Muscle of arm (tissue), 12 donors: ENCODE results near the gene AGPAT1. TPM values are rescaled to one million over a fixed set of nuclear protein-coding genes. Genes with fewer than 3 reads are reported as not detected.
"Not testable (repeated sequence)": the region's sequence is repeated elsewhere in the genome, so short reads cannot be mapped to it uniquely, and the experiment has no call there.

Source experiments
- DNase-seq: peaks from one replicate; pipeline ENCODE4 v3.0.0-alpha.2; 2013
- polyA plus RNA-seq, 12 donors: library from polyadenylated mRNA; unstranded; fragments of 120-200 nt; gene quantifications; one replicate each; pipeline ENCODE4 v1.2.1, GENCODE V29; 2013; ENCODE audit not compliant: insufficient read length in 12 of 12

Gene AGPAT1
- polyA plus RNA-seq, 12 donors, result 49.5 to 72.1 (median 60.7) TPM; not detected in 1

DNA sequence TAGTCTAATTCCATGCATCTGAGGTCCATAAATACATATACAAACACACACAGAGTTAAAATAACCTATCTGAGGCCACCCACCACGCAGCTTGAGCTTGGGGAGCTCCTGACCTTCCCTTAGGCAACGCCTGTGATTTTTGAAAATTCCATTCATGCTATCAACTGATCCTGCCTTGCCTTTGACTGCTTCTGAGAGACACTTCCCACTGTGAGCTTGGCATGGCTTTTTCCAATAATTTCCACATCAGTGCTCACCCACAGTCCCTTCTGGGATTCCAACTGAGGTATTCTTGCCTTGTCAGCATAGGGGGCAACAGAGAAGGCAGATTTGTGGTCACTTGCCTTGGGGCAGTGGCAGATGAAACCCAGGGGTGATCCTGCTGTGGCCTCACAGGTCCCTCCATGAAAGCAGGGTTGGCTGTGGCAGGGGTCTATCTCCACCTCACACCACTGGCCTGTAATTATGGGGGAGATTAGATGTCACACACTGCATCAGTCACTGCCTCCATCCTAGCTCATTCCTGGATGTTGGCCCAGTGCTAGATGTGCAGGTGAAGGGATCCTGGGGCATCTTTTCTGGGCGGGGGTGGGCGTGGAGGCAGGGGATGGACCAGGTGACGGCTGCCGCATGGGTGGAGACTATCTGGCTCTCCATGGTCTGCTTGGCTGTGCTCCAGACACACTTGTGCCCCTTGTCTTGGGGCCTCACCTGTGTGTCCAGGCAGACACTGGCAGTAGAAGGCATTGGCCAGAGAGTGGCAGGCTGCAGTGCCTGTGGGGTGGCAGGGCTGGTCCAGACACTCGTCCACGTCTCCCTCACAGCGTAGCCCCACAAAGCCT is 27.8 kb upstream of the AGPAT1 start:
- DNase-seq, result no peak

DNA sequence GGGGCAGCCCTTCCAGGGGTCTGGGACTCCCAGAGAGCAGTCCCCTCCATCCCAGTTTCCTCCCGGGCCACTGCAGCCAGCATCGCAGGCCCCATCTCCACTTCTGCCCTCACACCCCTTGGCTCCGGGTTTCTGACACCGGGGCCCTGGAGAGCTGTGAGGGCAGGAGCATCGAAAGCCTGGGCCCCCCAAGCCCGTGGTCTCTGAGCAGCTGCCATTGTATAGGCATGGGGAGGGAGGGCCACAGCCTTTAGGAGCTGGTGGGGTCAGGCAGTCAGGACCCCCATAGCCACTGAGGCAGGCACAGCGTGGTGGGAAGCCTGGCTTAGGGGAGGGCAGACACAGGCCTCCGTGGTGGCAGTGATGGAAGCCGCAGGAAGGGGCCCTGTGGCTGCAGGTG is 26.3 kb upstream of the AGPAT1 start:
- no peak for DNase-seq

DNA sequence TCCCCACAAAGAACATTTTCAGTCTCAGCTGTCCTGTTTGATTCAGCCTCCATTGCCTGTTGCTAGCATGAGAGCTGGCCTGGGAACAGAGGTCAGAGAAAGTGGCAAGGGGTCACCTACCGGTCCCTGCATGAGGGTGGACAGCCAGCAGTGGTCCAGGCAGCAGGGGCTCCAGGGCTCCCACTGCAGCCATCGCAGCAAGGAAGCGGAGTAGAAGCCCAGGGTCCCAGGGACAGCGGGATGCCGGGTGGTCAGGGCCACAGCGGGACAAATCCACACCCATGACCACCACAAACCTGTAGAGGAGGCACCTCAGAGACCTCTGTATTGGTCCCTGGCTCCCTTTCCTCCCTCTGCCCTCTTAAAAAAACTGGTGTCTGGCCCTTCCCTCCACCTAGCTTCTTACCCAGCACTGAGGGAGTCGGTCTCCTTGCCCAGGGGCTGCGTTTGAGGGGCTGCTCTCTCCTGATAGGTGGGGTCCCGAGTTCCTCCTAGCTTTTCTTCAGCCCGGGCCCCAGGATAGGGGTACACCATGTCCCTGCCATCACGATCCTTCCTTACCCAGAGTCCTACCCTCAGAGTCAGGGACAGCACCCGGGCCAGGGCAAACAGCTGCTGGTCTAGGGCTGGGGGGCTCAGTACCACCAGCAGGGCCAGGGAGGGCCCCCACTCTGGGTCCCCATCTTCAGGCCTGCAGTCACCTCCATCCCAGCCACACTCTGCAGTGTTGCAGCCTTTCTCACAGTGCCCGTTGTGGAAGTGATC is 25.0 kb upstream of the AGPAT1 start:
- DNase-seq, result no peak

DNA sequence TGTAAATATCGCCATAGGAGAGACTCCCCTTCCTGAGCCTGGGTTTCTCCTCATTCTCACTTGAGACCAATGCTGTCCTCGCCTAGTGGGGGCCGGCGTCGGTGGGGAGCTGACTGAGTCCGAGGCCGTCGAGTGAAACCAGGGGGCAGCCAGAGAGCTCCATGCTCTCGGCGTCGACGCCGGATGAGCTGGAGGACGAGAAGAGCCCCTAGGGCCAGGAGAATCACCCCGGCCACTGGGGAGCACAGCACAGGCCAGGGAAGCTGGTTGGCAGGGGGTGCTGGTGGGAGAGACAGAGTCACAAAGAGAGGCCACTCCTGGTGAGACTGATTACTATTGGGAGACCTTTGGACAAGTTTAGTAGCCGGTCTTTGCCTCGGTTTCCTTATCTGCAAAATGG is 23.0 kb upstream of the AGPAT1 start:
- DNase-seq, result no peak

DNA sequence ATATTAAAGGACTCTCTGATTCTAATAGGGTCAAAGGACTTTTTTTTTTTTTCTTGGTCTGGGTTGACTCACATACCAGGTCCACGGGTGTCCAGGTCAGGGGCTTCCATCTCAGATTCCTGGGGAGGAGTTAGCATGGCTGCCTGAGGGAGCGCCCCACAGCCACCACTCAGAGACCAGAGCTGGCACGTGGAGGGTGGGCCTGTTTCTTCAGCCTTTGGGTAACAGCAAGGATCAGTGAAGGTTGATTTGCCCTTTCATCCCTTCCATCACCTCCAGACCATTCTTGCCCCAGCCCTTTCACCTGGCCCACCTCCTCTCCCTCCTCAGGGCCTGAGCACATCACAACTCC is 22.4 kb upstream of the AGPAT1 start:
- no peak for DNase-seq

DNA sequence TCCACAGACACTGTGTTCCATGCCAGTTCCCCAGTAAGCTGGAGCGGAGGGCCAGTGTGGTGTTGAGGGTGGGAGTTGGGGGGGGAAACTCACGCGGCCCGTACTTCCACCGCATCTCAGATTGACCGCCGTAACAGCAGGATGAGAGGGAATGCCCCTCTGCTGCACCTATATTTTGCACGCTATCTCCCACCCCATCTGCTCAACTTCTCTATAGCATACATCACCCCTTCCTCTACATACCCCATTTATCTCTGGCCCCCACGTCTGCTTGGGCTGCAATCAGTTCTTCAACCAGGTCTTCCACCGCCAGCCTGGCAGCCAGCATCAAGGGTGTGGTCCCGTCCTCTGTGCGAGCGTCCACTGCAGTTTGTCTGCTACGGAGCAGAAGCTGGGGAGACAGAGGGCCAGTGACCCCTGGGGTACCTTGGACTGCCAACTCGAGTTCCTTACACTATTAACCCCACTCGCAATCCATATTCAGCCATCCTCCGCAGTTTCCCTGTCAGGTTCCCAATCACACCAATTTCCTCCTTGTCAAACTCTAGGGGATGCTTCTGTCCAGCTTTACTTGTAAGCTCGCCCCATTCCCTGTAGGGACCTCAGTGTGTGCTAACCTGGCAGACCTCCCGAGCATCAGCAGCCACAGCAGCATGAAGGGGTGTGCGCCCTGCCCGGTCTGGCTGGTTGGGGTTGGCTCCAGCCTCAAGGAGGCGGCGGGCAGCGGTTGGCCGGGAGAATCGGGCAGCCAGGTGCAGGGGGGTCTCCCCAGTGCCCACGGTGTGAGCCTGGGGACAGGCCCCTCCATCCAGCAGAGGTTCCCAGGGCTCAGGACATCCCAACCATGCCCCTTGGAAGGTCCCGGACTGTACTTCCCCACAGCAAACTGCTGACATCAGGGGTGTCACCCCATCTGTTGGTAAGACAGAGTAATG is 21.1 kb upstream of the AGPAT1 start:
- DNase-seq, result no peak

DNA sequence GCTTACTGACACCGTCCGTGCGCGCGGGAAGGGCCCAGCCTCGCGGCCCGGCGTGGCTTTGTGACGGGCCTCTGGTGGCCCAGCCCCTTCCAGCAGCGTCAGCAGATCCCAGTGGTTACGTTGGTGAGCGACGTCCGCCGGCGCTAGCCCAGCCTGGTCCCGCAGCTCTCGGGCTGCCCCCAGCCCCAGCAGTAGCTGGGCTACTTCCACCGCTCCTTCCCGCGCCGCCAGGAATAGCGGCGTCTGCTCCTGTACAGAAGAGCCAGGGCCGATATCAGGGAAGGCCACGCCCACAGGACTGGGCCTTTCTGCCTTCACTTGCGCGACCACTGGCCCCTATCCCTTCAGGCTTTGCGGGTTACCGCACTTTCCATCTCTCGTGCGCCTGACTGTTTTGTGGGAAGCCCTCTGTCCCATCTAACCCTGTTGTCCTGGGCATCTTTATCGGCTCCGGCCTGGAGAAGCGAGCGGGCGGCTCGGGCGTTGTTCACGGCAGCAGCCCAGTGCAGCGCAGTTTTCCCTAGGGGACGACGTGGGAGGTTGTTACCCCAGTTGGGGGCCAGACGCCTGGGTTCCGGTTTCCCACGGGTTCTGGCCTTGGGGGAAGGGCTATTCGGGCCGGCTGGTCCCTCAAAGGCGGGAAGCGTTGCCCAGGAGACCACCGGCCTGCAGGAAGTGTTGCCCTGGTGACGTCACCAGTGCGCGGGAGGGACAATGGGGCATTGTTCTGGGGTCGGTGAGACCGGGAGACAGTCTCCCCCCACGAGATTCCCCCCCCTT is 20.2 kb upstream of the AGPAT1 start:
- peak; percentile 90 for DNase-seq

DNA sequence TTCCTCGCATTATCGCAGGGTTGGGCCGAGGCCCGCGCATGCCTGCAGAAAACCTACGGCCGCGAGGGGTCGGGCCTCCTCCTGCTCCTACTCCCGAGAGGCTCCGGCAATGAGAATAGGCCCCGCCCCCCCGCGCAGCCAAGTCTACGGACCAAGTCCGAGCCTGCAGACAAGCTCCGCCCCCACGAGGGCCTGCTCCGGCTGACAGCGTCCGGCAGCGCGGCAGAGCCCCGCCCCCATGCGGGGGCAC is 19.7 kb upstream of the AGPAT1 start:
- peak; percentile 100 for DNase-seq

DNA sequence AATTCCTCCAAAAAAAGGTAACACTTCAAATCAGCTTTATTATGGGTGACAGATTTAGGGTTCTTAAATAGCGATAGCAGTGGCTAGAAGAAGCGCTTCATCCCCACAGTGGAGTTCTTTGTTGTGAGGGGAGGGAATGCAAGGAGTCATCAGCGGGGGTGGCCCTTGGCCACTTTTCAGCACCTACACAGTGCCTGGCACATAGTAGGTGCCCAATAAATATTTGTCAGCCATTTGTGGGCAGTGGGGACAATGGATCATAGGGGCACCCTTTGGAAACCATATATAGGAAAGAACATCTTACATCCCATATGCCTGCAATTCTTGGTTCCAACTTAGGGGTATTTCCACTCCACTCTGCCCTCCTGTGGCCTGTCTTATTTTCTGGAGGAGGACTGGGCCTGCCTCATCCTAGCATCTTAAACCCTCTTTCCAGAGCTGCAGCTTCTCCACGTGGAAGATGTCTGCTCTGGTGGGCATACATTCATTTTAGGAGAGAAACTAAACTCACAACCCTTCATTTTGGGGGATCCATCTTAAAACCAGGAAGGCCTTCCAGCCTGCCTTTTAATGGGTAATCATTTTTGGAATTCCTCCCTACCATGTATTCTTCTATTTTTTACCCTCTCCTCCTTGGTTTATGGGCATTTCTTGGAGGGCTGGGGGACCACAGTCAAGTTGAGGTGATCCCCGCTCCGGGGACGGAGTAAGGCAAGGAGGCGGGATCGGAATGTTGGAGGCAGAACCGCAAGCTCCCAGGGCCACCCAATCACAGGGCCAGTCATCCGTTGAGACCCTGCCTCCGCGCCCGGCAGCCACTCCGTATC is 19.2 kb upstream of the AGPAT1 start:
- no peak for DNase-seq

DNA sequence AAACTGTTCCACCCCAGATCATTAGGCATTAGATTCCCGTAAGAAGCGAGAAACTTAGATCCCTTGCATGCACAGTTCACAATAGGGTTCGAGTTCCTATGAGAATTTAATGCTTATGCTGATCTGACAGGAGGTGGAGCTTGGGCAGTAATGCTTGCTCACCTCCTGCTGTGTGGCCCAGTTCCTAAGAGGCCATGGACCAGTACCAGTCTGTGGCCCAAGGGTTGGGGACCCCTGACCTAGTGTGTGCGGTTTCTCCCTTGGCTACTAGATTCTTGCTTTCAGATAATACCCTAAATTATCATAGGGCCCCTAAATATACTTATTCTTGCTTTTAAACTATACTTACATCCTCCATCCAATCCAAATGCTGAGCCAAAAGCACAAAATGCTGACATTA is 18.5 kb upstream of the AGPAT1 start:
- no peak for DNase-seq

DNA sequence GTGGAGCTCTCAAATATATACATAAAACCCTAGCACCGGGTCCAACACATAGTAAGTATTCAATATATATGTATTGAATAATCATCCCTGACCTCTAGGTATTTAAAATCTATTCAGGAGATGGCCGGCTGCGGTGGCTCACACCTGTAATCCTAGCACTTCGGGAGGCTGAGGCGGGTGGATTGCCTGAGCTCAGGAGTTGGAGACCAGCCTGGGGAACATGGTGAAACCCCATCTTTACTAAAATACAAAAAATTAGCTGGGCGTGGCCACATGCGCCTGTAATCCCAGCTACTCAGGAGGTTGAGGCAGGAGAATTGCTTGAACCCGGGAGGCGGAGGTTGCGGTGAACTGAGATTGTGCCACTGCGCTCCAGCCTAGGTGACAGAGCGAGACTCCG is 17.2 kb upstream of the AGPAT1 start:
- DNase-seq, result not testable (repeated sequence)

DNA sequence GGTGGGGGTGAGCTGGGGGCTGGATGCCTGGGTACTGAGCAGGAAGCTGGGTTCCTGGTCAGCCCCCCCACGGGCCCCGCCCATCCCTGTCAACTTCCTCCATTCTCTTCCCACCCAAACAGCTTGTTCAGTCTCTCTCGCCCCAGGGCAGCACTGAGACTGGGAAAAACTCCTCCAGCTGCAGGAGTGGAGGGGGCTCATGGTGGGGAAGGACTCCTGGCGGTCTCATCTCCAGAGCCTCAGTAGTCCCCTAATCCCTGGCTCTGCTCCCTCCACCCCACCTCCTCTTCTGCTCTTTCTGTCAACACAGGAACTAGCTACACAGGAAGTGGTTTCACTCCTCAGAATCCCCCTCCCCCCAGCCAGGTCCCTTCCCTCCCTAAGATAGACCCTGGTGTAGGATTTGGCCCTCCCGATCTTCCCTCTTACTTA is 16.7 kb upstream of the AGPAT1 start, which contains the start of gene GPSM3:
TSS of gene GPSM3 (minus strand) at position 36 of the 432 bp plus-strand sequence. CDS start 130 bp downstream, outside the sequence.
- DNase-seq, result no peak

DNA sequence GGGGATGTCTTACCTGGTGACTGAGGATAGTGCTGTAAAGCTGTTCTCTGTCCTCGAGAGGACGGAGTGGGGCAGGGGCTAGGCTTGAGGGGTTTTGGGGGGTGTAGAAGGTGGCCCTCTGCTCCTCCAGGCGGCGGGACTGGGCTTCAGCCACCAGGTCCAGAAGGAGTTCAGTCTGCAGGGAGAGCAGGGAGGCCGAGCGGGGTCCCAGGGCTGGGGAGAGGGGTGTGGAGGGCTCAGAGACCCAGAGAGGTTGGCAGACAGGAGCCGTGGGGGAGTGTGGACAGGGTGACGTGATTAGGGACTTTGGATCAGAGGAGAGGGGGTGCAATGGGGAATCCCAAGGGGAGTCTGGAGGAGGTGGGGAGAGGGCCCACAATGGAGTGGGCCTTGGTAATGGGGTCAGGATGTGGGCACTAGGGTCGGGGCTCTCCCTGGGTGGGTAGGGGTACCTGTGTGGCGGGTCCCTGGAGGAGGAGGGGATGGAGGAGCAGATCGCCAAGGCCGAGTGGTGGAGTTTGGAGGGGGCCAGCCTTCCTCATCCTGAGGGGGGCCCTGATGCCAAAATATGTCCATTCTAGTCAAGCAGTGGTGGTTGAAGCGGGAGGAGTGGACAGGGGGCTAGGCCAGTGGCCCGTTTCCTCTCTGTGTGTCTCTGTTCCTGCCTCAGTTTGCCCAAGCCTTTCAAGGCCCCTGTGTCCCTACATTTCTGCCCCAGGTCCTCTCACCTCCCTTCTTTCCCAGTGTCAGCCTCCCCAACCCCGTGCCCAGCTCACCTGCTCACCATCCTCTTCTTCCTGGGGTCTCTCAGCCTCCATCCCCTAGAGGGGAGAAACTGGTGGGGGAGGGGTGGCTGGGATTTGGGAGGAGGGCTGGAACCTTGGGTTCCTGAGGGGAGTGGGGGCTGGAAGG is 16.1 kb upstream of the AGPAT1 start:
- DNase-seq, result no peak

DNA sequence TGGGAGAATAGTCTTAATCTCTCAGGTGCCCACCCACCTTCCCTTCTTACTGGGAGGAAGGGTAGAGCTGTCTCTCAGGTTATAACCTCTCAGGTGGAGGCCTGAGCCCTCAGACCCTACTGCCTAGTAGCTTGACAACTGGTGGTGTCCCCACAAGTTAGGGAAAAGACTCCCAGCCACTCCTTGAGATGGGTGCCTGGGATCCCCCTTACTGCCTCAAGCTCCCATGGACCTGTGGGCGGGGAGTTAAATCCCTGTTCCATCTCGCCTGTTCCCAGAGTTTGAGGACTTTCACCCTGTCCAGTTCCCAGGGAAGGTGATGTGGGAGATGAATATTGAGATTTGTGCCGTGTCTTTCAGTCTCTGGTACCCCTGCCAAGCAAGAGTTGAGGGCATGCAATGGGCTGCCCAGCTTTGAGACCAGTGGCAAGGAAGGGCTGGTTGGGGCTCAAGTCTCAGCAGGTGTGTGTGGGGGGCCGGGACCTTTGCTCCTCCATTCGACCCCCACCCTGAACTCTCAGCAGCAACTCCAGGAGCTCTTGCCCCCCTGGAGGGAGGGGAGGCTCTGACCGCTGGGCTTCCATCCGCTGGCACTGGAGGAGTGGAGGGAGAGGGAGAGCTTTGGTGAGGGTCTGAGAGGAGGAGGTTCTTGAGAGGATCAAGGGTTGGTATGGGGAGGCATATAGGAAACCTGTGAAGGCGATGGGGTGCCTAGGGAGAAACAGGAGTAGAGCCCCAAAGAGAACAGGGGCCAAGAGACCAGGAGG is 15.2 kb upstream of the AGPAT1 start:
- DNase-seq, result no peak

DNA sequence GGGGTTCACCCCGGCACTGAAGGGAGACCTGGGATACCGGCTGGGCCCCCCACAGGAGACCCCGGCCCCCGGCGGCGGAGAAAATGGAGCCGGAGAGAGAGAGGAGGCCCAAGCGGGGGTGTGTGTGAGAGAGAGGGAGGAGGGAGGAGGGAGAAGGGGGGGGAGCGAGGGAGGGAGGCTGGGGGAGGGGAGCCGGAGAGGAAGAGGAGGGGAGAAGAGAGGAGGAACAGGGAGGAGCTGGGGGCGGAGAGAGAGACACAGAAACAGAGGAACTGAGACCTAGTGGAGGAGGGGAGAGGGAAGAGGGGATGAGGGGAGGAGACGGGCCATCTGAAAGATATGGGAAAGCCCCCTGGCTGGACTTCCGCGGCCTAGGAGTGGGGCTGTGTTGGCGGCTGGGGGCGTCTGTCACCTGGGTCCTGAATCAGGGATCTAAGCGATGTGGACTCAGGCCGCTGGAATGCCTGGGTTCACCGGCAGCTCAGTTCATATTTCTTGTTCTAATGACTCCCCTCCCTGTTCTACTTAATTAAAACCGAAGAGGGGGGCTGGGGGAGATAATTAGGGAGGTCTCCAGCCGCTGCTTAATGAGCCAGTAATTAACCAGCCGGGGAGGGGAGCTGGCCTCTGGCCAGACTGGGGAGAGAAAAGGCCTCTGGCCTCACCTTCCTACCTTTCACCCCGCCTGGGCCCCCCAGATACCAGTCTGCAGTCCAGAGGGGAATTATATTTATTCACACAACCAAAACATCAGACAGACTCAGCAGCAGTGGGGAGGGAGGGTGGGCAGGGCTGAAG is 14.4 kb upstream of the AGPAT1 start, which contains the start of gene PBX2:
TSS of gene PBX2 (minus strand) at position 149 of the 798 bp plus-strand sequence. CDS start 287 bp downstream, outside the sequence.
- DNase-seq, result peak; percentile 95

DNA sequence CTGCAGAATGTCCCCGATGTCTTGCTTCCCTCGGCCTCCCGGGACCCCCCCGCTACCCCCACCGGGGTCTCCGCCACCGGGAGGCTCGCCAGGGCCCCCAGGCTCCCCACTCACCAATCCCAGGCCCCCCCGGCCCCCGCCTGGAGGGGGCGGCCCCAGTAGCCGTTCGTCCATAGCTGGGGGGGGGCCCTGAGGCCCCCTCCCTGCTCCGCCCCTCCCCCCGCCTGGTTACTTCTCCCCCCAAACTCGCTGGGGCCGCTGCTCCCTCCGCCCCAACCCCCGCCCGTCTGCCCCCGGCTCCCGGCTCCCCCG is 13.8 kb upstream of the AGPAT1 start:
- DNase-seq, result no peak

DNA sequence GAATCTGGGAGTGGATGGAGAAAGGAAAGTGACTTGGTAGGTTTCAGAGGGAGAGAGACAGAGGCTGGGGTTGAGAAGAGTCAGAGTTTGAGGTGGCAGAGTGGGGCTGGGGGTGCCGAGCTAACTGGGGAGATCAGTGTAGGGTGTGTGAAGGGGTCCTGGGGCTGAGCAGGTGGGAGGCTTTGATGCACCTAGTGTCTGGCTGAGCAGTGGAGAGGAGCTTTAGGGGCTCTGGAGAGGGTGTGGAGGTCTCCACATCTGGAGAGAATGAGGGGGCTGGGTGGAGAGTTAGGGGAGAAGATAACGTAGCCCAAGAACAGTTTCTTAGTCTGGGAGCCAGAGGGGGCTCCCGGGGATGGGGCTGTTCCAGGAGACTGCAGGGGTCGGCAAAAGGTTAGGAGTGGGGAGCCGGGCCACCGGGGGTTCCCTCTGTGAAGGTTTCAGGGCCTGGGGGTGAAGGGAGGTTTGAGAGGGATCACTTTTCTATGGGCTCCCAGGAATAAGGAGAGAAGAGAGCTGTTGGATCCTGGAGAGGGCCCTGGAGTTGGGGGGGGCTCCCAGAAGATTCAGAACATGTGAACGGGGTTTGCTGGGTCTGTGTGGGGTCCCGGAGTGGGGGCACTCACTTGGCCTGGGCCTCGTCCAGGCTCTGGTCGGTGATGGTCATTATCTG is 13.3 kb upstream of the AGPAT1 start:
- no peak for DNase-seq
